ENCODE data around the gene SCARF2.

Gene SCARF2

GRCh38 chr22:20438678-20439492, 1.3 kb upstream of the SCARF2 start:
- Histone ChIP-seq H3K27me3 (ENCODE audit: low read depth, low read length) (no peaks in the 10 kb centered on the region), H4K20me1 (ENCODE audit: insufficient read depth, low read length) (no peaks in the 10 kb centered on the region), H2AFZ (ENCODE audit: low read depth, low read length) (no peak overlapping the region), H3K9me3 (ENCODE audit: insufficient read depth, low read length) (no peaks in the 10 kb centered on the region), H3K4me2 (ENCODE audit: low read length) (no peak overlapping the region), H3K27ac (ENCODE audit: low read length) (no peak overlapping the region), H3K36me3 (replicated peaks; ENCODE audit: low read depth, low read length) (peaks cover 13% of the 10 kb centered on the region), H3K79me2 (ENCODE audit: low read length) (no peaks in the 10 kb centered on the region), H3K4me1 (ENCODE audit: low read length) (no peaks in the 10 kb centered on the region), H3K9ac (ENCODE audit: low read length) (no peak overlapping the region), H3K4me3 (ENCODE audit: low read length) (no peak overlapping the region)
- TF ChIP-seq EZH2phosphoT487 (IDR thresholded peaks at IDR 0.05; ENCODE audit: low read depth) (no peak), CTCF (IDR thresholded peaks at IDR 0.05; ENCODE audit: low read depth, low read length) (no peak)

- no peaks in the 10 kb centered on the region for H3K9me3 ChIP-seq (ENCODE audit: insufficient read depth, low read length)
- H3K27me3 ChIP-seq (ENCODE audit: low read depth, low read length): no peaks in the 10 kb centered on the region
- TF ChIP-seq EZH2phosphoT487 (IDR thresholded peaks at IDR 0.05; ENCODE audit: low read depth) (no peak), CTCF (IDR thresholded peaks at IDR 0.05; ENCODE audit: low read depth, low read length) (no peak)
- H3K36me3 ChIP-seq (replicated peaks; ENCODE audit: low read depth, low read length): peaks cover 13% of the 10 kb centered on the region
- no peaks in the 10 kb centered on the region for H3K79me2 ChIP-seq (ENCODE audit: low read length)
- H4K20me1 ChIP-seq (ENCODE audit: insufficient read depth, low read length): no peaks in the 10 kb centered on the region
- no peak overlapping the region for H3K9ac ChIP-seq (ENCODE audit: low read length)
- H3K27ac ChIP-seq (ENCODE audit: low read length): no peak overlapping the region
- H3K4me2 ChIP-seq (ENCODE audit: low read length): no peak overlapping the region
- no peak overlapping the region for H2AFZ ChIP-seq (ENCODE audit: low read depth, low read length)
- no peak overlapping the region for H3K4me3 ChIP-seq (ENCODE audit: low read length)
- no peaks in the 10 kb centered on the region for H3K4me1 ChIP-seq (ENCODE audit: low read length)
These were observed 727 bp upstream of the SCARF2 start for GRCh38 chr22:20438427-20438677.

- Histone ChIP-seq H3K79me2 (ENCODE audit: low read length) (no peaks in the 10 kb centered on the region), H3K27ac (ENCODE audit: low read length) (no peak overlapping the region), H3K36me3 (replicated peaks; ENCODE audit: low read depth, low read length) (peaks cover 1% of the 10 kb centered on the region), H3K4me2 (ENCODE audit: low read length) (no peak overlapping the region), H2AFZ (ENCODE audit: low read depth, low read length) (no peak overlapping the region), H4K20me1 (ENCODE audit: insufficient read depth, low read length) (no peaks in the 10 kb centered on the region), H3K4me3 (ENCODE audit: low read length) (no peak overlapping the region), H3K9ac (ENCODE audit: low read length) (no peak overlapping the region), H3K9me3 (ENCODE audit: insufficient read depth, low read length) (no peaks in the 10 kb centered on the region), H3K4me1 (ENCODE audit: low read length) (no peaks in the 10 kb centered on the region), H3K27me3 (ENCODE audit: low read depth, low read length) (no peaks in the 10 kb centered on the region)
- TF ChIP-seq CTCF (IDR thresholded peaks at IDR 0.05; ENCODE audit: low read depth, low read length): no peak
- no peak for TF ChIP-seq EZH2phosphoT487 (IDR thresholded peaks at IDR 0.05; ENCODE audit: low read depth)
These were observed 635 bp downstream of the SCARF2 start for GRCh38 chr22:20436768-20437612.

GRCh38 chr22:20436307-20436767, 1.3 kb downstream of the SCARF2 start:
- no peaks in the 10 kb centered on the region for H3K9me3 ChIP-seq (ENCODE audit: insufficient read depth, low read length)
- H3K4me3 ChIP-seq (ENCODE audit: low read length): no peak overlapping the region
- H3K4me2 ChIP-seq (ENCODE audit: low read length): no peak overlapping the region

More at GRCh38 chr22:20436307-20436767, 1.3 kb downstream of the SCARF2 start:
- Histone ChIP-seq H3K79me2 (ENCODE audit: low read length) (no peaks in the 10 kb centered on the region), H3K4me1 (ENCODE audit: low read length) (no peaks in the 10 kb centered on the region), H2AFZ (ENCODE audit: low read depth, low read length) (no peak overlapping the region), H3K27me3 (ENCODE audit: low read depth, low read length) (no peaks in the 10 kb centered on the region), H4K20me1 (ENCODE audit: insufficient read depth, low read length) (no peaks in the 10 kb centered on the region), H3K9ac (ENCODE audit: low read length) (no peak overlapping the region), H3K36me3 (replicated peaks; ENCODE audit: low read depth, low read length) (no peaks in the 10 kb centered on the region), H3K27ac (ENCODE audit: low read length) (no peak overlapping the region)
- TF ChIP-seq CTCF (IDR thresholded peaks at IDR 0.05; ENCODE audit: low read depth, low read length): no peak
- TF ChIP-seq EZH2phosphoT487 (IDR thresholded peaks at IDR 0.05; ENCODE audit: low read depth): no peak

Data from OCI-LY3 (cell line).